ENCODE data around the gene TTI1.
"Not testable (repeated sequence)": the region's sequence is repeated elsewhere in the genome, so short reads cannot be mapped to it uniquely, and the experiment has no call there.

TTI1 gene

GRCh38 chr20:37986873-37987601, 46.2 kb downstream of the TTI1 start:
- no peak for DNase-seq

GRCh38 chr20:37986044-37986858, 47.0 kb downstream of the TTI1 start:
- no peak for DNase-seq

- DNase-seq, result no peak
Measured at GRCh38 chr20:37984018-37984785, 49.1 kb downstream of the TTI1 start.

GRCh38 chr20:37983286-37983685, 50.0 kb downstream of the TTI1 start:
- DNase-seq, result no peak

GRCh38 chr20:37981568-37981967, 51.7 kb downstream of the TTI1 start:
- DNase-seq, result no peak

GRCh38 chr20:37980876-37981275, 52.4 kb downstream of the TTI1 start:
- no peak for DNase-seq

- DNase-seq, result no peak
Measured at GRCh38 chr20:37980383-37980782, 52.9 kb downstream of the TTI1 start.

- DNase-seq, result no peak
Measured at GRCh38 chr20:37979021-37979985, 54.0 kb downstream of the TTI1 start.

GRCh38 chr20:37977786-37978185, 55.5 kb downstream of the TTI1 start:
- no peak for DNase-seq

GRCh38 chr20:37977338-37977737, 55.9 kb downstream of the TTI1 start:
- DNase-seq, result no peak

- no peak for DNase-seq
Measured at GRCh38 chr20:37976887-37977286, 56.4 kb downstream of the TTI1 start.

GRCh38 chr20:37973059-37973910, 60.0 kb downstream of the TTI1 start:
- no peak for DNase-seq

- DNase-seq, result no peak
Measured at GRCh38 chr20:37972256-37973058, 60.8 kb downstream of the TTI1 start.

GRCh38 chr20:37971561-37972127, 61.6 kb downstream of the TTI1 start:
- no peak for DNase-seq

- DNase-seq, result no peak
Measured at GRCh38 chr20:37970856-37971245, 62.4 kb downstream of the TTI1 start.

- DNase-seq, result no peak
Measured at GRCh38 chr20:37969949-37970855, 63.1 kb downstream of the TTI1 start.

- DNase-seq, result no peak
Measured at GRCh38 chr20:37968841-37969401, 64.3 kb downstream of the TTI1 start.

- DNase-seq, result not testable (repeated sequence)
Measured at GRCh38 chr20:37963483-37963882, 69.8 kb downstream of the TTI1 start.

GRCh38 chr20:37961066-37961465, 72.2 kb downstream of the TTI1 start:
- DNase-seq, result no peak
